K562 (cell line): ENCODE results near the gene HMGN2. TPM values are rescaled to one million over a fixed set of nuclear protein-coding genes. Genes with fewer than 3 reads are reported as not detected.

Experiments used
- CCAR2 ChIP-seq: fragments of 200-400 bp; formaldehyde crosslinking; IDR thresholded peaks from 2 replicates; pipeline ENCODE4 v1.6.1; 2017; ENCODE audit warnings: mild to moderate bottlenecking, low read depth, low read length
- IFI16 ChIP-seq: fragments of 250-450 bp; sonication (Bioruptor Pico); IDR thresholded peaks from 2 replicates; pipeline ENCODE4 v2.1.2; 2022; ENCODE audit warnings: mild to moderate bottlenecking, inconsistent platforms
- NR2C1 ChIP-seq, 2 experiments: fragments of 450-650 bp; IDR thresholded peaks; 2 replicates each; pipeline ENCODE4 v1.6.1; 2017; ENCODE audit warnings: mild to moderate bottlenecking in 2 of 2, antibody characterized with exemption in 1 of 2, inconsistent platforms in 1 of 2, missing compliant biosample characterization in 1 of 2, missing genetic modification characterization in 1 of 2
- POLR2A ChIP-seq: fragments of 450-650 bp; conservative IDR thresholded peaks from 2 replicates; pipeline ENCODE4 v1.6.1; 2016
- SMC3 ChIP-seq: conservative IDR thresholded peaks from 2 replicates; pipeline ENCODE4 v1.6.1; 2011; ENCODE audit warnings: low read depth, low read length, improper control_type of control experiment; ENCODE audit not compliant: insufficient read depth
- SREBF2 ChIP-seq: sonication (generic); formaldehyde crosslinking; IDR thresholded peaks from 2 replicates; pipeline ENCODE4 v1.4.0; 2020; ENCODE audit warnings: mild to moderate bottlenecking, missing genetic modification reagents
- TBP ChIP-seq: optimal IDR thresholded peaks from 2 replicates; pipeline ENCODE3; 2011; ENCODE audit warnings: low read depth, low read length, improper control_type of control experiment
- XRCC4 ChIP-seq: IDR thresholded peaks from one replicate; pipeline ENCODE4 v1.6.1; 2011; ENCODE audit not compliant: insufficient read depth, insufficient read length; ENCODE audit errors: extremely low read depth
- ZBTB7A ChIP-seq: IDR thresholded peaks from 2 replicates; pipeline ENCODE4 v1.6.1; 2011; ENCODE audit warnings: low read depth, mild to moderate bottlenecking, low read length, moderate library complexity, borderline replicate concordance; ENCODE audit not compliant: control insufficient read depth
- ZFP1 ChIP-seq: fragments of 450-650 bp; formaldehyde crosslinking; IDR thresholded peaks from 2 replicates; pipeline ENCODE4 v1.4.0; 2020; ENCODE audit warnings: mild to moderate bottlenecking, mixed read lengths
- ZNF311 ChIP-seq: fragments of 250-450 bp; sonication (Bioruptor Pico); IDR thresholded peaks from 2 replicates; pipeline ENCODE4 v1.4.0; 2020; ENCODE audit warnings: mild to moderate bottlenecking, moderate library complexity
- polyA plus RNA-seq, 8 experiments: library from polyadenylated mRNA; depleted of rRNA in 4 of 8; stranded (reverse) in 5 of 8; unstranded in 3 of 8; fragments of >200 nt; fragmentation: Nextera tagmentation in 2 of 8; fragmentation: Illumina TruSeq in 1 of 8; extraction: Ambion mirVana in 2 of 8; extraction: Trizol in 1 of 8; gene quantifications; 2 replicates each; pipeline versions ENCODE4 v1.2.1 to v1.2.3, GENCODE V29; 2011 to 2014; ENCODE audit warnings: inconsistent platforms in 1 of 8, missing spikeins in 1 of 8
- total RNA-seq, 7 experiments: library from RNA; depleted of rRNA in 6 of 7; stranded (reverse); fragments of >200 nt in 6 of 7; fragmentation: Illumina TruSeq in 2 of 7; extraction: Trizol in 2 of 7; gene quantifications; 2 replicates each; pipeline versions ENCODE4 v1.2.1 to v1.2.3, GENCODE V29; 2011 to 2021; ENCODE audit warnings: low replicate concordance in 1 of 7
- TF ChIP-seq, protein P1 (sequence below): fragments of 250-450 bp; sonication (Bioruptor Pico); IDR thresholded peaks from 2 replicates; pipeline ENCODE4 v1.5.0; 2020; ENCODE audit warnings: mild to moderate bottlenecking
- TF ChIP-seq, protein P2 (sequence below): fragments of 450-650 bp; IDR thresholded peaks from 2 replicates; pipeline ENCODE4 v1.6.1; 2018; ENCODE audit not compliant: partially characterized antibody
- TF ChIP-seq, protein P3 (sequence below): sonication (generic); formaldehyde crosslinking; IDR thresholded peaks from 2 replicates; pipeline ENCODE4 v1.8.1; 2023; ENCODE audit warnings: mild to moderate bottlenecking, missing genetic modification reagents, moderate library complexity
- TF ChIP-seq, protein P4 (sequence below): IDR thresholded peaks from 2 replicates; pipeline ENCODE4 v1.6.1; 2016; ENCODE audit warnings: missing genetic modification characterization, missing compliant biosample characterization
- TF ChIP-seq, protein P5 (sequence below): sonication (generic); formaldehyde crosslinking; IDR thresholded peaks from 2 replicates; pipeline ENCODE4 v1.8.1; 2022; ENCODE audit warnings: missing genetic modification reagents
- TF ChIP-seq, protein P6 (sequence below): fragments of 250-450 bp; sonication (Bioruptor Pico); IDR thresholded peaks from 2 replicates; pipeline ENCODE4 v1.8.0; 2021; ENCODE audit warnings: mild to moderate bottlenecking, moderate library complexity

HMGN2 gene
- total and polyA plus RNA-seq, 9 of the 15 experiments (the other 6 are each of a cell fraction or from before 2014, with no cell fraction given) = 370 to 1,354 (median 965) TPM

DNA sequence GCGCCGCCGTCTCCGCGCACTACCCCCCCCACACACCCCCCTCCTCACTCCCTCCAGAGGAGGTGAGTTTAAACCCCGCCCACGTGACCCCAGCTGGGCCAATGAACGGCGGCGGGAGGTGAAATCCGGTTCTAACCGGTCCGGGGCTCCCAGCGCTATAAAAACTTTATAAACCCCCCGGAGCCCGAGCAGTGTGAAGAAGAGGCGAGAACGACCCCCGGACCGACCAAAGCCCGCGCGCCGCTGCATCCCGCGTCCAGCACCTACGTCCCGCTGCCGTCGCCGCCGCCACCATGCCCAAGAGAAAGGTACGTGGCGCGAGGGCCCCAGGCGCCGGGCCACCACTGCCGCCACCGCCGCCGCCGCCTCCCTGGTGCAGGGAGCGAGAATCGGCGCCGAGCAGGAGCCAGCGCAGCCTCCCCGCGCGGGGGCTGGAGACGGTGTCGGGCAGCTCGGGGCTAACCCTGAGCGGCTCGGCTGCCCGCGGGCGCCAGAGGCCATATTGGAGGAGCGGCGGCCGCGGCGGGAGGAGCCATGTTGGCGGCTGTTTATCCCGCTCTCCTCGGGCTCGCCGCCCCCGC is at the start of gene HMGN2 (continued):
- TF ChIP-seq, protein P1, sequence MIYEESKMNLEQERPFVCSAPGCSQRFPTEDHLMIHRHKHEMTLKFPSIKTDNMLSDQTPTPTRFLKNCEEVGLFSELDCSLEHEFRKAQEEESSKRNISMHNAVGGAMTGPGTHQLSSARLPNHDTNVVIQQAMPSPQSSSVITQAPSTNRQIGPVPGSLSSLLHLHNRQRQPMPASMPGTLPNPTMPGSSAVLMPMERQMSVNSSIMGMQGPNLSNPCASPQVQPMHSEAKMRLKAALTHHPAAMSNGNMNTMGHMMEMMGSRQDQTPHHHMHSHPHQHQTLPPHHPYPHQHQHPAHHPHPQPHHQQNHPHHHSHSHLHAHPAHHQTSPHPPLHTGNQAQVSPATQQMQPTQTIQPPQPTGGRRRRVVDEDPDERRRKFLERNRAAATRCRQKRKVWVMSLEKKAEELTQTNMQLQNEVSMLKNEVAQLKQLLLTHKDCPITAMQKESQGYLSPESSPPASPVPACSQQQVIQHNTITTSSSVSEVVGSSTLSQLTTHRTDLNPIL (CRISPR knock-in tag) = no peak
- TF ChIP-seq NR2C1 (IDR thresholded peaks at IDR 0.05) = no peak
- no peak for TF ChIP-seq NR2C1 (tag; IDR thresholded peaks at IDR 0.05)
- 0 out of 2 replicates have a peak, but pooled peaks have one; percentile 35 for TF ChIP-seq ZFP1
- no peak for TF ChIP-seq SMC3
- TF ChIP-seq, protein P2, sequence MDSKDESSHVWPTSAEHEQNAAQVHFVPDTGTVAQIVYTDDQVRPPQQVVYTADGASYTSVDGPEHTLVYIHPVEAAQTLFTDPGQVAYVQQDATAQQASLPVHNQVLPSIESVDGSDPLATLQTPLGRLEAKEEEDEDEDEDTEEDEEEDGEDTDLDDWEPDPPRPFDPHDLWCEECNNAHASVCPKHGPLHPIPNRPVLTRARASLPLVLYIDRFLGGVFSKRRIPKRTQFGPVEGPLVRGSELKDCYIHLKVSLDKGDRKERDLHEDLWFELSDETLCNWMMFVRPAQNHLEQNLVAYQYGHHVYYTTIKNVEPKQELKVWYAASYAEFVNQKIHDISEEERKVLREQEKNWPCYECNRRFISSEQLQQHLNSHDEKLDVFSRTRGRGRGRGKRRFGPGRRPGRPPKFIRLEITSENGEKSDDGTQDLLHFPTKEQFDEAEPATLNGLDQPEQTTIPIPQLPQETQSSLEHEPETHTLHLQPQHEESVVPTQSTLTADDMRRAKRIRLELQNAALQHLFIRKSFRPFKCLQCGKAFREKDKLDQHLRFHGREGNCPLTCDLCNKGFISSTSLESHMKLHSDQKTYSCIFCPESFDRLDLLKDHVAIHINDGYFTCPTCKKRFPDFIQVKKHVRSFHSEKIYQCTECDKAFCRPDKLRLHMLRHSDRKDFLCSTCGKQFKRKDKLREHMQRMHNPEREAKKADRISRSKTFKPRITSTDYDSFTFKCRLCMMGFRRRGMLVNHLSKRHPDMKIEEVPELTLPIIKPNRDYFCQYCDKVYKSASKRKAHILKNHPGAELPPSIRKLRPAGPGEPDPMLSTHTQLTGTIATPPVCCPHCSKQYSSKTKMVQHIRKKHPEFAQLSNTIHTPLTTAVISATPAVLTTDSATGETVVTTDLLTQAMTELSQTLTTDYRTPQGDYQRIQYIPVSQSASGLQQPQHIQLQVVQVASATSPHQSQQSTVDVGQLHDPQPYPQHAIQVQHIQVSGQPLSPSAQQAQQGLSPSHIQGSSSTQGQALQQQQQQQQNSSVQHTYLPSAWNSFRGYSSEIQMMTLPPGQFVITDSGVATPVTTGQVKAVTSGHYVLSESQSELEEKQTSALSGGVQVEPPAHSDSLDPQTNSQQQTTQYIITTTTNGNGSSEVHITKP = no peak
- no peak for TF ChIP-seq IFI16 (CRISPR knock-in tag)
- peak; percentile 88 for TF ChIP-seq TBP
- TF ChIP-seq, protein P3, sequence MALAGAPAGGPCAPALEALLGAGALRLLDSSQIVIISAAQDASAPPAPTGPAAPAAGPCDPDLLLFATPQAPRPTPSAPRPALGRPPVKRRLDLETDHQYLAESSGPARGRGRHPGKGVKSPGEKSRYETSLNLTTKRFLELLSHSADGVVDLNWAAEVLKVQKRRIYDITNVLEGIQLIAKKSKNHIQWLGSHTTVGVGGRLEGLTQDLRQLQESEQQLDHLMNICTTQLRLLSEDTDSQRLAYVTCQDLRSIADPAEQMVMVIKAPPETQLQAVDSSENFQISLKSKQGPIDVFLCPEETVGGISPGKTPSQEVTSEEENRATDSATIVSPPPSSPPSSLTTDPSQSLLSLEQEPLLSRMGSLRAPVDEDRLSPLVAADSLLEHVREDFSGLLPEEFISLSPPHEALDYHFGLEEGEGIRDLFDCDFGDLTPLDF = no peak
- TF ChIP-seq, protein P4, sequence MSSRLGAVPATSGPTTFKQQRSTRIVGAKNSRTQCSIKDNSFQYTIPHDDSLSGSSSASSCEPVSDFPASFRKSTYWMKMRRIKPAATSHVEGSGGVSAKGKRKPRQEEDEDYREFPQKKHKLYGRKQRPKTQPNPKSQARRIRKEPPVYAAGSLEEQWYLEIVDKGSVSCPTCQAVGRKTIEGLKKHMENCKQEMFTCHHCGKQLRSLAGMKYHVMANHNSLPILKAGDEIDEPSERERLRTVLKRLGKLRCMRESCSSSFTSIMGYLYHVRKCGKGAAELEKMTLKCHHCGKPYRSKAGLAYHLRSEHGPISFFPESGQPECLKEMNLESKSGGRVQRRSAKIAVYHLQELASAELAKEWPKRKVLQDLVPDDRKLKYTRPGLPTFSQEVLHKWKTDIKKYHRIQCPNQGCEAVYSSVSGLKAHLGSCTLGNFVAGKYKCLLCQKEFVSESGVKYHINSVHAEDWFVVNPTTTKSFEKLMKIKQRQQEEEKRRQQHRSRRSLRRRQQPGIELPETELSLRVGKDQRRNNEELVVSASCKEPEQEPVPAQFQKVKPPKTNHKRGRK (tag) = no peak
- TF ChIP-seq ZNF311 (CRISPR knock-in tag) = no peak
- TF ChIP-seq SREBF2 (CRISPR knock-in tag) = no peak
- TF ChIP-seq, protein P5, sequence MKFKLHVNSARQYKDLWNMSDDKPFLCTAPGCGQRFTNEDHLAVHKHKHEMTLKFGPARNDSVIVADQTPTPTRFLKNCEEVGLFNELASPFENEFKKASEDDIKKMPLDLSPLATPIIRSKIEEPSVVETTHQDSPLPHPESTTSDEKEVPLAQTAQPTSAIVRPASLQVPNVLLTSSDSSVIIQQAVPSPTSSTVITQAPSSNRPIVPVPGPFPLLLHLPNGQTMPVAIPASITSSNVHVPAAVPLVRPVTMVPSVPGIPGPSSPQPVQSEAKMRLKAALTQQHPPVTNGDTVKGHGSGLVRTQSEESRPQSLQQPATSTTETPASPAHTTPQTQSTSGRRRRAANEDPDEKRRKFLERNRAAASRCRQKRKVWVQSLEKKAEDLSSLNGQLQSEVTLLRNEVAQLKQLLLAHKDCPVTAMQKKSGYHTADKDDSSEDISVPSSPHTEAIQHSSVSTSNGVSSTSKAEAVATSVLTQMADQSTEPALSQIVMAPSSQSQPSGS (CRISPR knock-in tag) = 0 out of 2 replicates have a peak, but pooled peaks have one; percentile 53
- TF ChIP-seq XRCC4 = no peak
- TF ChIP-seq ZBTB7A = peak; percentile 33; the same call in 1 of the 2 replicates
- TF ChIP-seq, protein P6, sequence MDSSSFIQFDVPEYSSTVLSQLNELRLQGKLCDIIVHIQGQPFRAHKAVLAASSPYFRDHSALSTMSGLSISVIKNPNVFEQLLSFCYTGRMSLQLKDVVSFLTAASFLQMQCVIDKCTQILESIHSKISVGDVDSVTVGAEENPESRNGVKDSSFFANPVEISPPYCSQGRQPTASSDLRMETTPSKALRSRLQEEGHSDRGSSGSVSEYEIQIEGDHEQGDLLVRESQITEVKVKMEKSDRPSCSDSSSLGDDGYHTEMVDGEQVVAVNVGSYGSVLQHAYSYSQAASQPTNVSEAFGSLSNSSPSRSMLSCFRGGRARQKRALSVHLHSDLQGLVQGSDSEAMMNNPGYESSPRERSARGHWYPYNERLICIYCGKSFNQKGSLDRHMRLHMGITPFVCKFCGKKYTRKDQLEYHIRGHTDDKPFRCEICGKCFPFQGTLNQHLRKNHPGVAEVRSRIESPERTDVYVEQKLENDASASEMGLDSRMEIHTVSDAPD = peak; percentile 10; the same call in 1 of the 2 replicates
- no peak for TF ChIP-seq CCAR2
- peak; percentile 96 for TF ChIP-seq POLR2A
